ENCODE data around the gene KTN1. TPM values are rescaled to one million over a fixed set of nuclear protein-coding genes. Genes with fewer than 3 reads are reported as not detected.

Gene KTN1
- total RNA-seq, 2 experiments from 2014 or later: 59.9 to 68.4 TPM

DNA sequence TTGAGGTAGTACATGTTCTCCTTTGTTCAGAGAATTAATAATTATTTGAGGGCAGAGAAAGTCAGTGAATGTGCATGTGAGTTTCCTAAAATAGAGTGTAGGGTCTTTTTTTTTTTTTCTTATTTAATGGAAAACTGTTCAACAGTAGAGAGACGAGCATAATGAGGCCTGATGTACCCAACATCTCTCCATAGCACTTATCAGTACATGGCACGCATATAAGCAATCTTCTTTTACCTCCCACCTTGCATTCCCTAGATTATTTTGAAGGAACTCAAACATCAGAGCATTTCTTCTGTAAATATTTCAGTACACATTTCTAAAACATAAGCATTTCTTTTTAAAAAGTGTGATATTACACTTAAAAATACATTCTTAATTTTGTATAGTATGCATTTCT lies 87.8 kb downstream of the KTN1 start:
- H3K4me1 Mint-ChIP-seq (ENCODE audit: low read depth): peaks cover 17% of the 10 kb centered on the region
- peaks cover 60% of the 10 kb centered on the region for H3K36me3 ChIP-seq (ENCODE audit: insufficient read depth, low read length)
- POLR2A ChIA-PET: interaction anchor here (0.6 kb wide), 1 partner anchor 87 kb away, joined by 3 read pairs; no protein-coding TSS in a partner anchor
- H3K27me3 Mint-ChIP-seq: no peaks in the 10 kb centered on the region
- H3K27ac ChIP-seq (ENCODE audit: low read depth in 1 of 2, low read length in 2 of 2): no peak overlapping the region
- intact Hi-C loops (cut with DNase I, micrococcal nuclease): no loop called here
- no peaks in the 10 kb centered on the region for H3K4me1 ChIP-seq (ENCODE audit: insufficient read depth, low read length)
- H3K9me3 ChIP-seq (ENCODE audit: control insufficient read depth in 1 of 2, insufficient read depth in 1 of 2, low read length in 2 of 2): no peaks in the 10 kb centered on the region
- H3K4me3 Mint-ChIP-seq: no peak overlapping the region
- ATAC-seq (ENCODE audit: poor library complexity) (no peak), DNase-seq (no peak)
- TF ChIP-seq, protein P1, sequence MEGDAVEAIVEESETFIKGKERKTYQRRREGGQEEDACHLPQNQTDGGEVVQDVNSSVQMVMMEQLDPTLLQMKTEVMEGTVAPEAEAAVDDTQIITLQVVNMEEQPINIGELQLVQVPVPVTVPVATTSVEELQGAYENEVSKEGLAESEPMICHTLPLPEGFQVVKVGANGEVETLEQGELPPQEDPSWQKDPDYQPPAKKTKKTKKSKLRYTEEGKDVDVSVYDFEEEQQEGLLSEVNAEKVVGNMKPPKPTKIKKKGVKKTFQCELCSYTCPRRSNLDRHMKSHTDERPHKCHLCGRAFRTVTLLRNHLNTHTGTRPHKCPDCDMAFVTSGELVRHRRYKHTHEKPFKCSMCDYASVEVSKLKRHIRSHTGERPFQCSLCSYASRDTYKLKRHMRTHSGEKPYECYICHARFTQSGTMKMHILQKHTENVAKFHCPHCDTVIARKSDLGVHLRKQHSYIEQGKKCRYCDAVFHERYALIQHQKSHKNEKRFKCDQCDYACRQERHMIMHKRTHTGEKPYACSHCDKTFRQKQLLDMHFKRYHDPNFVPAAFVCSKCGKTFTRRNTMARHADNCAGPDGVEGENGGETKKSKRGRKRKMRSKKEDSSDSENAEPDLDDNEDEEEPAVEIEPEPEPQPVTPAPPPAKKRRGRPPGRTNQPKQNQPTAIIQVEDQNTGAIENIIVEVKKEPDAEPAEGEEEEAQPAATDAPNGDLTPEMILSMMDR (IDR thresholded peaks at IDR 0.05): no peak
- H3K4me3 ChIP-seq (ENCODE audit: low read length): no peak overlapping the region
- H3K36me3 Mint-ChIP-seq (ENCODE audit: low read depth): peaks cover 86% of the 10 kb centered on the region
- H3K9me3 Mint-ChIP-seq: no peaks in the 10 kb centered on the region
- no peaks in the 10 kb centered on the region for H3K27me3 ChIP-seq (ENCODE audit: control insufficient read depth in 1 of 2, insufficient read depth in 2 of 2, low read length in 2 of 2)
- no peak overlapping the region for H3K27ac Mint-ChIP-seq
- CTCF ChIA-PET: no interaction called here

DNA sequence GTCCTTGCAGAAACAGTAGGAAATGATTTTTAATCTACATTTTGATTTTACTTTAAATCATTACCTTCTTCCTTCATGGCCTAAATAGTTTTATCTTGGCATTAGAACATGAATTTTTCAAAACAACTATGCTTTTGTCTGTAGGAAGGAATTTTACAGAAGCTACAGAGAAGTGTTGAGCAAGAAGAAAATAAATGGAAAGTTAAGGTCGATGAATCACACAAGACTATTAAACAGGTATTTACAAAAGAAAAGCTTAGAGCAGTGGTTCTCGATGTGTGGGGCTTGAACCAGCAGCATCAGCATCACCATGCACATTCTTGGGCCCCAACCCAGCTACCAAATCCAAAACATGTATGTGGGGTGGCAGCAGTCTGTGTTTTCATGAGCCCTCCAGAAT lies 91.6 kb downstream of the KTN1 start:
- ChIA-PET CTCF (no interaction called here), POLR2A (interaction anchor here (0.6 kb wide), 1 partner anchor 75 kb away, joined by 3 read pairs; no protein-coding TSS in a partner anchor)
- no peak for DNase-seq
- Mint-ChIP-seq H3K4me3 (no peak overlapping the region), H3K27me3 (no peaks in the 10 kb centered on the region), H3K27ac (no peak overlapping the region), H3K4me1 (ENCODE audit: low read depth) (no peaks in the 10 kb centered on the region), H3K9me3 (no peaks in the 10 kb centered on the region), H3K36me3 (ENCODE audit: low read depth) (peaks cover 80% of the 10 kb centered on the region)
- Histone ChIP-seq H3K27ac (ENCODE audit: low read depth in 1 of 2, low read length in 2 of 2) (no peak overlapping the region), H3K27me3 (ENCODE audit: control insufficient read depth in 1 of 2, insufficient read depth in 2 of 2, low read length in 2 of 2) (no peaks in the 10 kb centered on the region), H3K36me3 (ENCODE audit: insufficient read depth, low read length) (peaks cover 73% of the 10 kb centered on the region), H3K4me1 (ENCODE audit: insufficient read depth, low read length) (no peaks in the 10 kb centered on the region), H3K9me3 (ENCODE audit: control insufficient read depth in 1 of 2, insufficient read depth in 1 of 2, low read length in 2 of 2) (no peaks in the 10 kb centered on the region), H3K4me3 (ENCODE audit: low read length) (no peak overlapping the region)
- no peak for ATAC-seq (ENCODE audit: poor library complexity)
- intact Hi-C loops (cut with DNase I, micrococcal nuclease): no loop called here
- TF ChIP-seq, protein P1 (IDR thresholded peaks at IDR 0.05): no peak

DNA sequence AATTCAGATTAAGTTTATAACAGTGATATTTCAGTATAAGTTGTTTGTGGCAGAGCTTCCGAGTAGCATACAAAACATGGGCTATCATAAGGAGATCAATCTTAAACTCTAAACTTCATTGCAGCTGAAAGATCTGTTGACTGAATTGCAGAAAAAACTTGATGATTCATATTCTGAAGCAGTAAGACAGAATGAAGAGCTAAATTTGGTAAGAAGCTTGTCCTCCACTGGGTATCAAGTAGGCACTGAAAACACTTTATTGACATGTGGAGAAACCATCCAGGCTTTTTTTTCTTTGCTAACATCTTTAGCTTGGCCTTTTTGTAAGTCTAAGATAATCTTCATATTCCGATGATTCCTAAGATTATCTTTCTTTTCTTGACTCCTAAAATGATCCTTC lies 93.0 kb downstream of the KTN1 start:
- H3K9me3 Mint-ChIP-seq: no peaks in the 10 kb centered on the region
- Histone ChIP-seq H3K36me3 (ENCODE audit: insufficient read depth, low read length) (peaks cover 74% of the 10 kb centered on the region), H3K27me3 (ENCODE audit: control insufficient read depth in 1 of 2, insufficient read depth in 2 of 2, low read length in 2 of 2) (no peaks in the 10 kb centered on the region), H3K9me3 (ENCODE audit: control insufficient read depth in 1 of 2, insufficient read depth in 1 of 2, low read length in 2 of 2) (no peaks in the 10 kb centered on the region), H3K4me3 (ENCODE audit: low read length) (no peak overlapping the region), H3K4me1 (ENCODE audit: insufficient read depth, low read length) (no peaks in the 10 kb centered on the region), H3K27ac (ENCODE audit: low read depth in 1 of 2, low read length in 2 of 2) (no peak overlapping the region)
- ChIA-PET CTCF (interaction anchor here (0.6 kb wide), 1 partner anchor 12 kb away, joined by 4 read pairs; no protein-coding TSS in a partner anchor), POLR2A (interaction anchor here (0.7 kb wide), 1 partner anchor 9 kb away, joined by 4 read pairs; no protein-coding TSS in a partner anchor)
- no peak for DNase-seq
- H3K27me3 Mint-ChIP-seq: no peaks in the 10 kb centered on the region
- no peaks in the 10 kb centered on the region for H3K4me1 Mint-ChIP-seq (ENCODE audit: low read depth)
- peaks cover 80% of the 10 kb centered on the region for H3K36me3 Mint-ChIP-seq (ENCODE audit: low read depth)
- ATAC-seq (ENCODE audit: poor library complexity): no peak
- H3K4me3 Mint-ChIP-seq: no peak overlapping the region
- intact Hi-C loops (cut with DNase I, micrococcal nuclease): no loop called here
- no peak overlapping the region for H3K27ac Mint-ChIP-seq
- TF ChIP-seq, protein P1 (IDR thresholded peaks at IDR 0.05): no peak

Measured in CD4-positive, alpha-beta T cell (primary cell).